Measurements from ENCODE around the gene GDF7.

- TF ChIP-seq CTCF (IDR thresholded peaks at IDR 0.05) (peak; percentile 11 to 98 (median 63)), POLR2AphosphoS5 (IDR thresholded peaks at IDR 0.05) (peak; percentile 36 to 84 (median 80)), POLR2A (IDR thresholded peaks at IDR 0.05) (peak; percentile 54)
Measured at GRCh38 chr2:20650877-20651730, 15.8 kb upstream of the GDF7 start, which contains the start of gene HS1BP3.
